Fibroblast of pulmonary artery (primary cell): Measurements from ENCODE around the gene TDRD1.

Experiments
- DNase-seq: peaks from one replicate; pipeline ENCODE4 v3.0.0-alpha.2; 2010; ENCODE audit warnings: low read depth
- H3K4me3 ChIP-seq: replicated peaks from 2 replicates; pipeline ENCODE4 v1.5.1; 2011; ENCODE audit warnings: low read depth, mild to moderate bottlenecking, control low read depth, low read length, moderate library complexity
- CTCF ChIP-seq: IDR thresholded peaks from 2 replicates; pipeline ENCODE4 v1.5.1; 2011; ENCODE audit warnings: mild to moderate bottlenecking, control low read depth, low read length, inconsistent platforms; ENCODE audit errors: missing control alignments

Gene TDRD1

GRCh38 chr10:114271075-114271778 is 92.1 kb downstream of the TDRD1 start:
- H3K4me3 ChIP-seq: no peak overlapping the region
- TF ChIP-seq CTCF: no peak
- DNase-seq: no peak

GRCh38 chr10:114271779-114272167 is 92.6 kb downstream of the TDRD1 start:
- TF ChIP-seq CTCF: no peak
- DNase-seq: peak; percentile 92
- H3K4me3 ChIP-seq: no peak overlapping the region

- DNase-seq: no peak
- TF ChIP-seq CTCF: no peak
- no peak overlapping the region for H3K4me3 ChIP-seq
Observed at GRCh38 chr10:114272696-114273095, 93.5 kb downstream of the TDRD1 start.

- H3K4me3 ChIP-seq: no peak overlapping the region
- no peak for TF ChIP-seq CTCF
- no peak for DNase-seq
Observed at GRCh38 chr10:114273910-114274309, 94.8 kb downstream of the TDRD1 start.

DNA sequence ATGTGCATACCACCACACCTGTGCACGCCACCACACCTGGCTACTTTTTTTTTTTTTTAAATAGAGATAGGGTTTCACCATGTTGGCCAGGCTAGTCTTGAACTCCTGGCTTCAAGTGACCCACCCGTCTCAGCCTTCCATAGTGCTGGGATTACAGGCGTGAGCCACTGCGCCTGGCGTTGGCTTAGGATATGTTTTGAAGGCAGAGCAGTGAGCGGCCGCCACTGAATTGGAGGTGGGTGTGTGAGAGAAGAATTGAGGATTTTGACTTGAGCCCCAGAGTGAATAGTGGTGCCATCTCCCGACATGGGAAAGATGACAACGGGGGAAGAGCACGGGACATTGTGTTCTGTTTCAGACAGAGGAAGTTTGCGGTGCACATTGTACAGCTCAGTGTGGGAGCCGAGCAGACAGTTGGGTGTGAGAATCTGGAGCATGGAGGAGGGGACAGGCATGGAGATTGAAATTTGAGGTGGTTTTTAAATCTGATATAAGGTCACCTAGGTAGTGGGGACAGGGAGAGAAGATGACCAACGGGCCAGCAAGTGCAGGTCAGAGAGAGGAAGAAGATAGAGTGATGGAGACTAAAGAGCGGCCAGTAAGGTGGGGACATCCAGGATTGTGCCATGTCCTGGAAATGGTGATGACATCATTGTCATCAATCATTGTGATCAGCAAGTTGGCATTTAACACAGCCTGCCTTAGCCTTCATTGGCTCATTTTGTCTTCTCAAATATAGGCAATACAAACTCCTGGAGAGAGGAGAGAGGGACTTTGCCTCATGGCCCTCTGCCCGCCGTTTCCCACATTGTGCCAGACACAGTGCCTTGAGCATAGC is 95.7 kb downstream of the TDRD1 start:
- DNase-seq: no peak
- TF ChIP-seq CTCF: no peak
- H3K4me3 ChIP-seq: no peak overlapping the region

GRCh38 chr10:114276066-114276465 is 96.9 kb downstream of the TDRD1 start:
- H3K4me3 ChIP-seq: no peak overlapping the region
- DNase-seq: no peak
- no peak for TF ChIP-seq CTCF
